Hepatocyte (in vitro differentiated cells): Measurements from ENCODE around the gene ZNF532. TPM values are rescaled to one million over a fixed set of nuclear protein-coding genes. Genes with fewer than 3 reads are reported as not detected.
A peak's percentile ranks its signal among the peaks of the same experiment; 100 is the strongest.

ENCODE experiments used
- DNase-seq: peaks from one replicate; pipeline ENCODE4 v3.0.0-alpha.2; 2016; ENCODE audit warnings: low spot score
- H2AFZ ChIP-seq: fragments of 200-600 bp; sonication (generic); 2 replicates; pipeline ENCODE4 v1.6.0; 2016; ENCODE audit warnings: antibody characterized with exemption, mild to moderate bottlenecking
- H3K27ac ChIP-seq: fragments of 200-600 bp; sonication (generic); 2 replicates; pipeline ENCODE4 v1.5.1; 2016; ENCODE audit warnings: mild to moderate bottlenecking
- H3K27me3 ChIP-seq: fragments of 200-600 bp; sonication (generic); 2 replicates; pipeline ENCODE4 v1.6.1; 2016
- H3K36me3 ChIP-seq: fragments of 200-600 bp; sonication (generic); replicated peaks from 2 replicates; pipeline ENCODE4 v1.5.1; 2016; ENCODE audit warnings: low read depth; ENCODE audit not compliant: insufficient read depth
- H3K4me1 ChIP-seq: fragments of 200-600 bp; sonication (generic); 2 replicates; pipeline ENCODE4 v1.5.1; 2016; ENCODE audit warnings: mild to moderate bottlenecking, moderate library complexity; ENCODE audit not compliant: insufficient read depth
- H3K4me2 ChIP-seq: fragments of 200-600 bp; sonication (generic); 2 replicates; pipeline ENCODE4 v1.6.0; 2016
- H3K4me3 ChIP-seq: fragments of 200-600 bp; sonication (generic); 2 replicates; pipeline ENCODE4 v1.5.1; 2016; ENCODE audit warnings: mild to moderate bottlenecking
- H3K79me2 ChIP-seq: fragments of 200-600 bp; sonication (generic); 2 replicates; pipeline ENCODE4 v1.6.0; 2017; ENCODE audit warnings: mild to moderate bottlenecking
- H3K9me2 ChIP-seq: fragments of 200-600 bp; sonication (generic); replicated peaks from 2 replicates; pipeline ENCODE4 v1.6.0; 2017; ENCODE audit warnings: mild to moderate bottlenecking; ENCODE audit not compliant: insufficient read depth
- H3K9me3 ChIP-seq: fragments of 200-600 bp; sonication (generic); 2 replicates; pipeline ENCODE4 v1.5.1; 2016; ENCODE audit warnings: low read depth, mild to moderate bottlenecking
- H4K20me1 ChIP-seq: fragments of 200-600 bp; sonication (generic); 2 replicates; pipeline ENCODE4 v1.6.0; 2016; ENCODE audit warnings: mild to moderate bottlenecking; ENCODE audit not compliant: insufficient read depth, poor library complexity, severe bottlenecking
- CTCF ChIP-seq: fragments of 200-600 bp; sonication (generic); IDR thresholded peaks from 2 replicates; pipeline ENCODE4 v1.5.1; 2016; ENCODE audit warnings: antibody characterized with exemption, mild to moderate bottlenecking; ENCODE audit not compliant: poor library complexity
- EZH2 ChIP-seq: fragments of 200-600 bp; sonication (generic); IDR thresholded peaks from 2 replicates; pipeline ENCODE4 v1.6.1; 2016; ENCODE audit warnings: antibody characterized with exemption, mild to moderate bottlenecking, borderline replicate concordance
- EZH2phosphoT487 ChIP-seq: fragments of 200-600 bp; sonication (generic); IDR thresholded peaks from one replicate; pipeline ENCODE4 v1.6.1; 2018; ENCODE audit warnings: antibody characterized with exemption, mild to moderate bottlenecking, low read depth, moderate library complexity; ENCODE audit not compliant: unreplicated experiment, severe bottlenecking
- WGBS: methylation state at CpG from one replicate; pipeline ENCODE4 v1.1.6; 2016; ENCODE audit warnings: low lambda C conversion rate; ENCODE audit errors: missing lambda C conversion rate; 5-methylcytosine and 5-hydroxymethylcytosine counted together
- polyA plus RNA-seq: library from polyadenylated mRNA; unstranded; fragments of >200 nt; fragmentation: Nextera tagmentation; extraction: Ambion mirVana; gene quantifications from 2 replicates; pipeline ENCODE4 v1.2.1, GENCODE V29; 2016
- total RNA-seq: library from RNA; depleted of rRNA; stranded (reverse); fragments of >200 nt; gene quantifications from 2 replicates; pipeline ENCODE4 v1.2.3, GENCODE V29; 2014

ZNF532 gene
- total and polyA plus RNA-seq, 2 experiments from 2014 or later, result 15.9 to 36.5 TPM

DNA sequence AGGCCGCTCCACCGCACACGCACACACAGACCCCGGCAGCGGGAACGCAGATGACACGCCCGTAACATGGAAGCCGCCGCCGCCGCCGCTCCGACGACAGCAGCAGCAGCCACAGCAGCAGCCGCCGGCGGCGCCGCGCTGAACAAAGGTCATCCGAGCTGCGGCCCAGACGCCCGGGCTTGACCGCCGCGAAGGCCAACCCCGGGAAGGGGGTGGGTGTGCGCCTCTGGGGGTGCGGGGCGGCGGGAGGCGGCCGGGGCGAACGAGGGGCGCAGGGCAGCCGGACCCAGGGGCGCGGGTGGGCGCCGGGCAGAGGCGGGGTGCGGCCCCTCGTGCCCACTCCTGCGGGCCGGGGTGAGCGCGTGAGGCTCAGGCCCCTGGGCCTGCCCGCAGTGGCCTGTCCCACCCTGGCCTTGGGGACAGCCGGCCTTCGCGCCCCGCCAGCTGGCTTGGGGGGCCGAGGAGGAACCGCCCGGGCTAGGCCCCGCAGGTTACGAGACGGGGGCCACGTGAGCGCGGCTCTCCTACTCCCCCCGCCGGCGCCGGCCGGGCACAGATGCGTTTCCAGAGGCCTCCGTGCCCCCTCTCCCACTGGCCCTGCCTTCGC is 1.0 kb upstream of the ZNF532 start:
- peak overlapping the region; percentile 51 for H2AFZ ChIP-seq
- H3K4me1 ChIP-seq, result peaks cover 78% of the 10 kb centered on the region
- 2% methylated on average over 22 of the region's 72 CpGs for WGBS

DNA sequence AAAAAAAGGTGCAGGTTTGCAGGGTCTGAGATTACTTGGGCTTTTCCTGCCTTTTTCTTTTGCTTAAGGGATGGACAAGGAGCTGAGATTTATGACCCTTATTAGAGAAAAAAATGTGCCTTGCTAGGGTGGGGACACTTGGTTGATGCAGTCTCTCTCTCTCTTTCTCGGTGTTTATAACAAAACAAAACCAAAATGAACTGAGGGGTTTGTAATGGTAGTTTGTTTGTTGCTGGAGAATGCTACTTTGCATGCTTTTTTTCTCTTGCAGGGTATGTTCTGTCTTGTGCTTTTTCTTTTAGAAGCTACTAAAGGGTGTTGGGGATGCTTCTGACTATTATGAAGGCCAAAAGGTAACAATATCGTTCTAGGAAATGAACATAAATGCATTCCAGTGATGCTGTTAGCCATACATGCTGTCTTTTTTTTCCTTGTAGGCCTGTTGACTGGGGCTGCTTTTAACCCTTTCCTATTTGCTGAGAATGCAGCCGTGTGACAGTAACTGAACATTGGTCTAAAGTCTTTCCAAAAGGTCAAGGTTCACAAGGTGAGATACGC is 435 bp downstream of the ZNF532 start:
- H3K27me3 ChIP-seq, result no peaks in the 10 kb centered on the region
- no peaks in the 10 kb centered on the region for H3K9me2 ChIP-seq
- TF ChIP-seq CTCF (no peak), EZH2phosphoT487 (no peak)
- DNase-seq, result no peak
- H3K9me3 ChIP-seq, result peaks cover 7% of the 10 kb centered on the region
- peaks cover 71% of the 10 kb centered on the region for H3K4me1 ChIP-seq
- peak overlapping the region; percentile 98 for H3K27ac ChIP-seq
- 16% methylated on average over 4 of the region's 4 CpGs for WGBS
- H4K20me1 ChIP-seq, result no peaks in the 10 kb centered on the region
- H3K36me3 ChIP-seq, result no peaks in the 10 kb centered on the region
- H3K4me2 ChIP-seq, result peak overlapping the region; percentile 80
- H2AFZ ChIP-seq, result peak overlapping the region; percentile 51
- H3K79me2 ChIP-seq, result peaks cover 67% of the 10 kb centered on the region
- no peak overlapping the region for H3K4me3 ChIP-seq

More for the DNA sequence above, 1.0 kb upstream of the ZNF532 start:
- Histone ChIP-seq H3K4me2 (peak overlapping the region; percentile 80), H3K9me2 (no peaks in the 10 kb centered on the region), H3K27me3 (no peaks in the 10 kb centered on the region), H3K36me3 (no peaks in the 10 kb centered on the region), H3K4me3 (peak overlapping the region; percentile 1), H3K9me3 (peaks cover 5% of the 10 kb centered on the region), H4K20me1 (no peaks in the 10 kb centered on the region), H3K27ac (peak overlapping the region; percentile 98), H3K79me2 (peaks cover 54% of the 10 kb centered on the region)
- DNase-seq, result peak; percentile 79
- TF ChIP-seq EZH2phosphoT487 (no peak), EZH2 (no peak), CTCF (no peak)

DNA sequence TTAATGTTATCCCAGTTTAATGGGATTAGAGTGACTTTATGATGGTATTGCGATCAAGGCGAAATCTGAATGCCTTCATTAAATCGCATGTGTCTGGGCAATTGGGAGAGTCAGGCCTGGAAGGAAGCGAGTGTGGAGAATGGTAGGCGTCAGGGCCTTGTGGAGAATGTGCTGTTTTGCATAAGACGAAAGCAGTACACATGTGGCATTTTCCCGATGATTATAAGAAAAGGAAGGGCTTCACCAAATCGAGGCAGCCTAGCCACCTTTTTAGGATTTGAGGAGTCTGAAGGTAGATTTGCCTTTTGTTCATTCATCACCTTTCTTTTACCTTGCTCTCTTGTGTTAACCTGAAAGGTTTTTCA is 1.0 kb downstream of the ZNF532 start:
- Histone ChIP-seq H3K4me3 (no peak overlapping the region), H3K36me3 (no peaks in the 10 kb centered on the region), H3K79me2 (peaks cover 73% of the 10 kb centered on the region), H3K4me2 (peak overlapping the region; percentile 80), H3K27ac (peak overlapping the region; percentile 98), H2AFZ (peak overlapping the region; percentile 10), H3K9me2 (no peaks in the 10 kb centered on the region), H3K4me1 (peaks cover 66% of the 10 kb centered on the region), H3K9me3 (peaks cover 7% of the 10 kb centered on the region), H3K27me3 (no peaks in the 10 kb centered on the region), H4K20me1 (no peaks in the 10 kb centered on the region)
- no peak for DNase-seq
- 76% methylated on average over 8 of the region's 8 CpGs for WGBS
- TF ChIP-seq EZH2phosphoT487, result no peak
- TF ChIP-seq EZH2, result no peak
- TF ChIP-seq CTCF, result no peak
